ENCODE data around the gene TRPM6. TPM values are rescaled to one million over a fixed set of nuclear protein-coding genes. Genes with fewer than 3 reads are reported as not detected.

Gene TRPM6
- total and polyA plus RNA-seq, 12 donors = 0.10 to 0.60 (median 0.21) TPM

GRCh38 chr9:74838351-74838750 lies 49.4 kb downstream of the TRPM6 start:
- intact Hi-C loops (cut with DNase I) = no loop called here
- Histone ChIP-seq H3K27ac (no peak overlapping the region), H3K36me3 (no peaks in the 10 kb centered on the region), H3K9me3 (peaks cover 0 to 2% (median 0%) of the 10 kb centered on the region in 11 donors), H3K4me1 (no peaks in the 10 kb centered on the region), H3K27me3 (no peaks in the 10 kb centered on the region), H3K4me3 (no peak overlapping the region)
- no peak for TF ChIP-seq CTCF (IDR thresholded peaks at IDR 0.05)
- DNase-seq (no peak), ATAC-seq (no peak)
- 85 to 89% methylated on average over 4 of the region's 4 CpGs for WGBS, 2 donors

GRCh38 chr9:74824654-74825053 lies 63.1 kb downstream of the TRPM6 start:
- H3K27ac ChIP-seq = no peak overlapping the region
- no peaks in the 10 kb centered on the region for H3K9me3 ChIP-seq
- no peaks in the 10 kb centered on the region for H3K27me3 ChIP-seq
- intact Hi-C loops (cut with DNase I) = no loop called here
- WGBS, 2 donors = 37 to 39% methylated on average over 1 of the region's 1 CpG
- peak in 6 of 8 donors; percentile 66 to 87 (median 70) for ATAC-seq
- H3K36me3 ChIP-seq = no peaks in the 10 kb centered on the region
- H3K4me3 ChIP-seq = no peak overlapping the region
- TF ChIP-seq CTCF (IDR thresholded peaks at IDR 0.05) = no peak
- H3K4me1 ChIP-seq = peaks cover 0 to 12% (median 0%) of the 10 kb centered on the region in 9 donors
- peak in 1 of 2 donors; percentile 67 for DNase-seq

GRCh38 chr9:74821636-74822035 lies 66.1 kb downstream of the TRPM6 start:
- Histone ChIP-seq H3K27ac (no peak overlapping the region), H3K4me1 (peaks cover 0 to 12% (median 0%) of the 10 kb centered on the region in 9 donors), H3K9me3 (no peaks in the 10 kb centered on the region), H3K4me3 (no peak overlapping the region), H3K27me3 (no peaks in the 10 kb centered on the region), H3K36me3 (no peaks in the 10 kb centered on the region)
- no peak for ATAC-seq
- intact Hi-C loops (cut with DNase I) = loop anchor here in 1 of 10 donors (2.0 kb wide), 1 partner anchor 21 kb away; no protein-coding TSS in a partner anchor
- TF ChIP-seq CTCF (IDR thresholded peaks at IDR 0.05) = no peak
- 72 to 84% methylated on average over 8 of the region's 8 CpGs for WGBS, 2 donors
- no peak for DNase-seq

- TF ChIP-seq CTCF (IDR thresholded peaks at IDR 0.05) = no peak
- Histone ChIP-seq H3K9me3 (no peaks in the 10 kb centered on the region), H3K27ac (no peak overlapping the region), H3K4me1 (no peaks in the 10 kb centered on the region), H3K36me3 (no peaks in the 10 kb centered on the region), H3K4me3 (no peak overlapping the region), H3K27me3 (no peaks in the 10 kb centered on the region)
- DNase-seq (no peak), ATAC-seq (no peak)
- WGBS, 2 donors = 87 to 88% methylated on average over 2 of the region's 2 CpGs
- intact Hi-C loops (cut with DNase I) = no loop called here
Observed at GRCh38 chr9:74817816-74818215, 69.9 kb downstream of the TRPM6 start.
